ENCODE results near the gene DCDC2B.

GRCh38 chr1:32192220-32192948, 16.5 kb upstream of the DCDC2B start:
- no peak for TF ChIP-seq CTCF (IDR thresholded peaks at IDR 0.05 in 2 of 3, conservative IDR thresholded peaks at IDR 0.05 in 1 of 3; ENCODE audit: control insufficient read depth in 2 of 3, extremely low read depth in 1 of 3, insufficient read depth in 1 of 3, low read depth in 3 of 3, low read length in 3 of 3)
- TF ChIP-seq, protein P1, sequence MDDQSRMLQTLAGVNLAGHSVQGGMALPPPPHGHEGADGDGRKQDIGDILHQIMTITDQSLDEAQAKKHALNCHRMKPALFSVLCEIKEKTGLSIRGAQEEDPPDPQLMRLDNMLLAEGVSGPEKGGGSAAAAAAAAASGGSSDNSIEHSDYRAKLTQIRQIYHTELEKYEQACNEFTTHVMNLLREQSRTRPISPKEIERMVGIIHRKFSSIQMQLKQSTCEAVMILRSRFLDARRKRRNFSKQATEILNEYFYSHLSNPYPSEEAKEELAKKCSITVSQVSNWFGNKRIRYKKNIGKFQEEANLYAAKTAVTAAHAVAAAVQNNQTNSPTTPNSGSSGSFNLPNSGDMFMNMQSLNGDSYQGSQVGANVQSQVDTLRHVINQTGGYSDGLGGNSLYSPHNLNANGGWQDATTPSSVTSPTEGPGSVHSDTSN (IDR thresholded peaks at IDR 0.05; ENCODE audit: insufficient replicate concordance, low read depth, low read length): no peak
- TF ChIP-seq CEBPB (IDR thresholded peaks at IDR 0.05; ENCODE audit: borderline replicate concordance in 1 of 2, low read depth in 2 of 2, low read length in 2 of 2): no peak
- TF ChIP-seq, protein P2, sequence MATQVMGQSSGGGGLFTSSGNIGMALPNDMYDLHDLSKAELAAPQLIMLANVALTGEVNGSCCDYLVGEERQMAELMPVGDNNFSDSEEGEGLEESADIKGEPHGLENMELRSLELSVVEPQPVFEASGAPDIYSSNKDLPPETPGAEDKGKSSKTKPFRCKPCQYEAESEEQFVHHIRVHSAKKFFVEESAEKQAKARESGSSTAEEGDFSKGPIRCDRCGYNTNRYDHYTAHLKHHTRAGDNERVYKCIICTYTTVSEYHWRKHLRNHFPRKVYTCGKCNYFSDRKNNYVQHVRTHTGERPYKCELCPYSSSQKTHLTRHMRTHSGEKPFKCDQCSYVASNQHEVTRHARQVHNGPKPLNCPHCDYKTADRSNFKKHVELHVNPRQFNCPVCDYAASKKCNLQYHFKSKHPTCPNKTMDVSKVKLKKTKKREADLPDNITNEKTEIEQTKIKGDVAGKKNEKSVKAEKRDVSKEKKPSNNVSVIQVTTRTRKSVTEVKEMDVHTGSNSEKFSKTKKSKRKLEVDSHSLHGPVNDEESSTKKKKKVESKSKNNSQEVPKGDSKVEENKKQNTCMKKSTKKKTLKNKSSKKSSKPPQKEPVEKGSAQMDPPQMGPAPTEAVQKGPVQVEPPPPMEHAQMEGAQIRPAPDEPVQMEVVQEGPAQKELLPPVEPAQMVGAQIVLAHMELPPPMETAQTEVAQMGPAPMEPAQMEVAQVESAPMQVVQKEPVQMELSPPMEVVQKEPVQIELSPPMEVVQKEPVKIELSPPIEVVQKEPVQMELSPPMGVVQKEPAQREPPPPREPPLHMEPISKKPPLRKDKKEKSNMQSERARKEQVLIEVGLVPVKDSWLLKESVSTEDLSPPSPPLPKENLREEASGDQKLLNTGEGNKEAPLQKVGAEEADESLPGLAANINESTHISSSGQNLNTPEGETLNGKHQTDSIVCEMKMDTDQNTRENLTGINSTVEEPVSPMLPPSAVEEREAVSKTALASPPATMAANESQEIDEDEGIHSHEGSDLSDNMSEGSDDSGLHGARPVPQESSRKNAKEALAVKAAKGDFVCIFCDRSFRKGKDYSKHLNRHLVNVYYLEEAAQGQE (IDR thresholded peaks at IDR 0.05; ENCODE audit: low read depth, low read length): no peak
- TF ChIP-seq SP1 (IDR thresholded peaks at IDR 0.05; ENCODE audit: low read depth, low read length): no peak

Measured in GM12878 (cell line).